ENCODE results near the gene TACC3.
A peak's percentile ranks its signal among the peaks of the same experiment; 100 is the strongest.
"Not testable (repeated sequence)": the region's sequence is repeated elsewhere in the genome, so short reads cannot be mapped to it uniquely, and the experiment has no call there.

The TACC3 gene

DNA sequence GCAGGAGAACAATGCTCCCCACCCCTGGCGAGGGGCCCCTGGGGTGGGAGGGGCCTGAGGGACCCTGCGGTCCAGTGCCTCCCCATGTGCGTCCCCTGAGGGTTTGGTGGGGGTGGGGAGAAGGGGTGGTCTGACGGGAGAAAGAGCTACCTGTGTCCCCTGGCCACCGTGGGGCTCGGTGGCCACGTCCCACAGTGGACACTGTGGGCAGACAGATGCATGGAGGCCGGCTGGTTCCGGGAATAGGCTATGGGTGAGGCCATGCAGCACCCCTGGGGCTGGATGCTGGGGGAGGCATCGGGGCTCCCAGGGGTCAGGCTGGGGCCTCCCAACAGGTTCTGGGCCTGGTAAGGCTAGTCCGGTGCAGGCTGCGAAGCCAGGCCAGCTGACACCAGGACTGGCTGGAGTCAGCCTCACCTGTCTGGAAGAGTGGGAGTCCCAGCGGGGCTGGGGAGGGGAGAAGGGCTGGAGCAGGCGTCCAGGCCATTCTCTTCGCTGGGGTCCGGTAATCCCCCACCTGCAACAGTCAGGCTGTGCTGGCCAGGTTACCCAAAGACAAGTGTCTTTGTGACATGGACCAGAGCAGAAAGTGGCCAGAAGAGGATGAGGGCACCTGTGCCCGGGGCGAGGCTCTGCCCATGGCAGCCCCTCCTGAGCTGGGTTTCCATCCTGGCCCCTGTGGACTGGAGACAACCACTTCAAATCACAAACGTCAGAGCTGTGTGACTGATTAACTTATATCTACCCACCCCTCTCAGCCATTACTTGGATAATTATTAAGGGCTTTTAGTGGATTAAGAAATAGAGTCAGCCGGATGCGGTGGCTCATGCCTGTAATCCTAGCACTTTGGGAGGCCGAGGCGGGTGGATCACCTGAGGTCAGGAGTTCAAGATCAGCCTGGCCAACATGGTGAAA lies 35.8 kb upstream of the TACC3 start:
- no peaks in the 10 kb centered on the region for H3K4me1 ChIP-seq (ENCODE audit: insufficient read depth, low read length)
- H2AFZ ChIP-seq (ENCODE audit: low read depth, low read length), result no peak overlapping the region
- H3K27me3 ChIP-seq (ENCODE audit: insufficient read depth, low read length), result peaks cover 16% of the 10 kb centered on the region
- H3K36me3 ChIP-seq (ENCODE audit: insufficient read depth, low read length), result peaks cover under 1% of the 10 kb centered on the region
- peaks cover 5% of the 10 kb centered on the region for H3K9me3 ChIP-seq (ENCODE audit: low read length)
- no peak overlapping the region for H3K4me3 ChIP-seq (ENCODE audit: low read length)

DNA sequence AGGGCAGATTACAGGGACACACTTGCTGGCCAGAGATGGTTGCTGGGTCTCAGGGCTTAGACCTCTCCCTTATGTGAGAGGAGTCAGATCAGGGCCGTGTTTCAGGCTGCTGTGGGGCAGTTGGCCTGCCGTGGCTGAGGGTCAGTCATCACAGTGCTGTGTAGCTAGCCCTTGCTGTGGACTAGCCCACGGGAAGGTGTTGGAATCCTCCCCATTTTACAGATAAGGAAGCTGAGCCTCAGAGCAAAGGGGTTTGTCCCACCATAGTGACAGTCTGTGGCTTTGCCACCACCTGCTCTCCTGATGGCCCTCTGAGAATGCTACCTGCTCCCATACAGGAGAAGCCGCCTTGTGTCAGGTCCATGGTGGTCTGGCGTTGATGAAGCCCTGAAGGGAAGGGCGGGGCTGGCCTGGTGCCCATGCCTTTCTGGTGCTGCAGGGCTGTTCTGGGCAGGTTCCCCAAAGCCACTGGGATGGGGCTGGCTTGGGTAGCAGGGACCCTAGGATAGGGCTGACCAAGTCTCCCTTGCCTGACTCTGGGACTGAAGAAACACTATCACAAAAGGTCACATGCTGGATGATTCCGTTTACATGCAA lies 34.8 kb upstream of the TACC3 start:
- Histone ChIP-seq H3K27me3 (ENCODE audit: insufficient read depth, low read length) (peaks cover 16% of the 10 kb centered on the region), H3K36me3 (ENCODE audit: insufficient read depth, low read length) (peaks cover 11% of the 10 kb centered on the region), H3K4me1 (ENCODE audit: insufficient read depth, low read length) (no peaks in the 10 kb centered on the region), H3K4me3 (ENCODE audit: low read length) (no peak overlapping the region), H3K9me3 (ENCODE audit: low read length) (peaks cover 5% of the 10 kb centered on the region), H2AFZ (ENCODE audit: low read depth, low read length) (no peak overlapping the region)

DNA sequence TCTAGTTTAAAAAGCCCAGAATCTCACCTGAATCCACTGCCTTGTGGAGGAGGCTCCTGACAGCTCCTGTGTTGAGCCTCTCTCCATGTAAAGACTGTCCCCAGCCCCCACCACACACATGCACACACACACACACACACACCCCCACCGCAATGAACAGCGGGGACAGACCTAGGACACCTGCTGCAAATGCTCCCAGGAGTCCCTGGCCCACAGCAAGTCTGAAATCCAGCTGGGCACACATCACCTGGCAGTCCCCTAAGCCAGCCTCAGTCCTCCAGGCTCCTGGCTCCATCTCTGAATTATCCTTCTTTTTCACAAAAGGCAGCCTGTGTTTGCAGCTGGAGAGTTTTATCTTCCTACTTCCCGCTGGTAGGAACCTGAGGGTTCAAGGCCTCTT lies 30.6 kb upstream of the TACC3 start:
- Histone ChIP-seq H2AFZ (ENCODE audit: low read depth, low read length) (no peak overlapping the region), H3K36me3 (ENCODE audit: insufficient read depth, low read length) (peaks cover 49% of the 10 kb centered on the region)

DNA sequence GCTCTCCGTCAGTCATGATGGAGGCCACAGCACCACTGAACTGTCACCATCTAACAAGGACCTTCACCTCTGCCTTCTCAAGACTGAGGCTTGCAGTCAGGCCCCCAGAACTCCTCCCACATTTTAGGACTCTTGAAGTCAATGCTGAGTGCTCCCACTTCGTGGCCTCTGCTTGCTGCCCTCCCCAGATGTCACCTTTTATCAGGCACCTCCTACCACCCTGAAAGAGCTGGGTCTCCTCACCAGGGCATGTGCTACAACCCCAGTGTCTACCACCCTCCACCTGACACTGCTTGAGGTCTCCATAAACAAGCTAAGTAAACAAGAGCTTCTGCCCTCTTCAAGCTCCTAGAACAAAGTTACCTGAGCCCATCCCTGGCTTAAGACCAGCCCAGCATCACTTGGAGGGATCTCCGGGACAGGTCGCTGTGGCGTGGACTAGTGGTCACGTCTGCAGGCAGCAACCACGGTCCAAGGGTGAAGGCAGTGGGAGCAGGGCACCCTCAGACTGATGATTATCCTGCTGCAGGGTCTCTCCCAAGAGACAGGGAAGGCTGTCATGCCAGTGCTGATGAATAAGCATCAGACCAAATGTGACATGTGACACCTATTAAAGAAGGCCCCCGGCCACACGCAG lies 29.5 kb upstream of the TACC3 start:
- Histone ChIP-seq H3K4me1 (ENCODE audit: insufficient read depth, low read length) (no peaks in the 10 kb centered on the region), H3K4me3 (ENCODE audit: low read length) (no peak overlapping the region), H3K36me3 (ENCODE audit: insufficient read depth, low read length) (peaks cover 55% of the 10 kb centered on the region)

More for the DNA sequence above, 30.6 kb upstream of the TACC3 start:
- Histone ChIP-seq H3K9me3 (ENCODE audit: low read length) (no peaks in the 10 kb centered on the region), H3K4me3 (ENCODE audit: low read length) (no peak overlapping the region), H3K27me3 (ENCODE audit: insufficient read depth, low read length) (no peaks in the 10 kb centered on the region), H3K4me1 (ENCODE audit: insufficient read depth, low read length) (no peaks in the 10 kb centered on the region)

DNA sequence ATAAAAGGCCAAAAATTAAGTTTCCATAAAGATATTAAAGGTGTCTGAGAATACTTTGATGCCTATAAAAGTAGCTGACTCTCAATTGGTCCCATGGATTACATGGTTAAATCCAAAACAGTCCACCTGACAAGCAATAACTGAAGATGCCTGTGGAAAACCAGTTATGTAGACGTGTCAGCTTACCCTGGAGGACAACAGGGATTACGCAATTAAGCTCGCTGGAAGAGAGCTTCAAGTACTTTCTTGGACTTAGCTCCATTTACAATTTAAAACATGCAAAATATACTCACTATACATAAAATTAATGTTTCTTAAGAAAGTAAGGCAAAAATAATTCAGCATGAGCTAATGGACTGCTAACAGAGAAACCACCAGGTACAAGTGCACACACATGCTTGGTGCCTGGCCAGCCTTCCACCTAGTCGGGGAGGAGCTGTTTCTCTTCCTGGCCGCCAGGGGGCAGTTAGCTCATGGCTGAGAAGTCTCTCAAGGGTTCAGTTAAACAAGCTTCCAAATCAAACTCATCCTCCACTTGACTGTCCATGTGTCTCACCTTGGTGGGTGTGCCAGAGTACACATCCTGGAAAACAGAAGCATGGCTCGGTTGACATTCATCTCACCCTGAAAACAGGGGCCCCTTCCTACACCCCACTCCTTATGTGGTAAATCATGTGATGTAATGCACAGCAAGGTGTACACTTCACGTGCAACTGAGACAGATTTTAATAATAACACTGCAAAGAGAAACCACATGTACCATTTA lies 28.0 kb upstream of the TACC3 start:
- Histone ChIP-seq H3K9me3 (ENCODE audit: low read length) (no peaks in the 10 kb centered on the region), H3K36me3 (ENCODE audit: insufficient read depth, low read length) (peaks cover 64% of the 10 kb centered on the region), H3K4me3 (ENCODE audit: low read length) (no peak overlapping the region), H2AFZ (ENCODE audit: low read depth, low read length) (no peak overlapping the region), H3K4me1 (ENCODE audit: insufficient read depth, low read length) (no peaks in the 10 kb centered on the region), H3K27me3 (ENCODE audit: insufficient read depth, low read length) (no peaks in the 10 kb centered on the region)

More for the DNA sequence above, 29.5 kb upstream of the TACC3 start:
- H3K27me3 ChIP-seq (ENCODE audit: insufficient read depth, low read length), result no peaks in the 10 kb centered on the region
- H3K9me3 ChIP-seq (ENCODE audit: low read length), result no peaks in the 10 kb centered on the region
- H2AFZ ChIP-seq (ENCODE audit: low read depth, low read length), result no peak overlapping the region

DNA sequence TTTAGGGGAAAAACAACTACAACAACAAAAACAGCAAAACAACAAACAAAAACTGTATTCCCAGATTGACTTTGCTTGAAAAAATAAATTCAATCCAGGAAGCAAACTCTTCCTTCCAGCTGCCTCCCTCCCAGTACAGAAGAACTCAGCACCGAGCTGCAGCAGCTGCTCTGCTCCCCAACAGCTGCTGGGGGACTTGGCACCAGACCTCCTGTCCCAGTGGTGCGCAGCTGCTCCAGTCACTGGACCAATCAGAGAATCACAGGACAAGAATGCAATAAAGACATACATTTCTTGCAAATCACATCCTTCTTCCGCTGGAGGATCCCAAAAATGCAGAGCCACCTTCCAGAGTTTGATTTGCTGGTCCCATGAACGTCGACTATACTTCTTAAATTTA lies 25.4 kb upstream of the TACC3 start:
- Histone ChIP-seq H2AFZ (ENCODE audit: low read depth, low read length) (no peak overlapping the region), H3K9me3 (ENCODE audit: low read length) (no peaks in the 10 kb centered on the region), H3K4me1 (ENCODE audit: insufficient read depth, low read length) (no peaks in the 10 kb centered on the region), H3K27me3 (ENCODE audit: insufficient read depth, low read length) (no peaks in the 10 kb centered on the region), H3K36me3 (ENCODE audit: insufficient read depth, low read length) (peaks cover 84% of the 10 kb centered on the region), H3K4me3 (ENCODE audit: low read length) (no peak overlapping the region)

DNA sequence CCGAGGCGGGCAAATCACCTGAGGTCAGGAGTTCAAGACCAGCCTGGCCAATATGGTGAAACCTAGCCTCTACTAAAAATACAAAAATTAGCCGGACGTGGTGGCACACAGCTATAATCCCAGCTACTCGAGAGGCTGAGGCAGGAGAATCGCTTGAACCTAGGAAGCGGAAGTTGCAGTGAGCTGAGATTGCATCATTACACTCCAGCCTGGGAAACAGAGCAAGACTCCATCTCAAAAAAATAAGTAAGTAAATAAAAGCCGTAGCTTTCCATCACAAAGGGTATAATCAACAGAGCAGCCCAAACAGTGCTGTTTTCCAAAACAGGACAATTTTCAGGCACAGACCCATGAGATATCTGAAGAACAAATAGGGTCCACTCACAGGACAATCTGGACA lies 19.6 kb upstream of the TACC3 start:
- peaks cover 85% of the 10 kb centered on the region for H3K36me3 ChIP-seq (ENCODE audit: insufficient read depth, low read length)
- not testable (repeated sequence) for H3K9me3 ChIP-seq (ENCODE audit: low read length); H3K27me3 ChIP-seq (ENCODE audit: insufficient read depth, low read length); H3K4me1 ChIP-seq (ENCODE audit: insufficient read depth, low read length); H2AFZ ChIP-seq (ENCODE audit: low read depth, low read length); H3K4me3 ChIP-seq (ENCODE audit: low read length)

DNA sequence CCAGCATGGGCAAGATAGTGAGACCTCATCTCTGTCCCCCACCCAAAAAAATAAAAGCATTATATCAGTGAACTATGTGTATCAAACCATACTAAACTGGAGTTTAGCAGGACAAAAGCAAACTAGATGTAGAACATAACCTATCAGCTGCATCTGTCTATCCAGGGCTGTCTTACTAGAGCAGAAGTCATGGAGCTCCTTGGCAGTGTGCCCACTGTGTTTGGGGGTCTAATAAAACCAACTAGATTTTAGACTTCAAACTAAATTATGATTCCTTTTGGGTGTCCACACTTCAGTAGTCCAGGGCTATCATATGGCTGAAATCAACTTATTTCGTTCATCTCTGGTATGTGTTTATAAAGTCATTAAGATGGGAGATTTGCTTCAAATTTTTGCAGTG lies 17.5 kb upstream of the TACC3 start:
- peaks cover 78% of the 10 kb centered on the region for H3K36me3 ChIP-seq (ENCODE audit: insufficient read depth, low read length)
- no peak overlapping the region for H2AFZ ChIP-seq (ENCODE audit: low read depth, low read length)
- H3K4me3 ChIP-seq (ENCODE audit: low read length), result no peak overlapping the region
- peaks cover 1% of the 10 kb centered on the region for H3K9me3 ChIP-seq (ENCODE audit: low read length)
- H3K4me1 ChIP-seq (ENCODE audit: insufficient read depth, low read length), result no peaks in the 10 kb centered on the region
- no peaks in the 10 kb centered on the region for H3K27me3 ChIP-seq (ENCODE audit: insufficient read depth, low read length)

DNA sequence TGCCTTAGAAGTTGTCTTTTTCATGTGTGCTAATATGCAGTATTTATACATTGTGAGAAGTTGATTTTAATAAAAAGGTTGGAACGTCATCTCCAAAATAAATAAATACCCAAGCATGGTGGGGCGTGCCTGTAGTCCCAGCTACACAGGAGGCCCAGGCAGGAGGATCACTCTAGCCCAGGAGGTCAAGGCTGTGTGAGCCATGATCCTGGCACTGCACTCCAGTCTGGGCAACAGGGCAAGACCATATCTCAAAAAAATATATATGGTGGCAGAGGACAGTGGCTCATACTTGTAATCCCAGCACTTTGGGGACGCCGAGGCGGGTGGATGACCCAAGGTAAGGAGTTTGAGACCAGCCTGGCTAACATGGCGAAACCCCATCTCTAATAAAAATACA lies 15.6 kb upstream of the TACC3 start:
- Histone ChIP-seq H3K9me3 (ENCODE audit: low read length) (peaks cover 1% of the 10 kb centered on the region), H3K4me3 (ENCODE audit: low read length) (no peak overlapping the region), H3K4me1 (ENCODE audit: insufficient read depth, low read length) (peaks cover 1% of the 10 kb centered on the region), H3K27me3 (ENCODE audit: insufficient read depth, low read length) (no peaks in the 10 kb centered on the region), H2AFZ (ENCODE audit: low read depth, low read length) (no peak overlapping the region), H3K36me3 (ENCODE audit: insufficient read depth, low read length) (peaks cover 68% of the 10 kb centered on the region)

DNA sequence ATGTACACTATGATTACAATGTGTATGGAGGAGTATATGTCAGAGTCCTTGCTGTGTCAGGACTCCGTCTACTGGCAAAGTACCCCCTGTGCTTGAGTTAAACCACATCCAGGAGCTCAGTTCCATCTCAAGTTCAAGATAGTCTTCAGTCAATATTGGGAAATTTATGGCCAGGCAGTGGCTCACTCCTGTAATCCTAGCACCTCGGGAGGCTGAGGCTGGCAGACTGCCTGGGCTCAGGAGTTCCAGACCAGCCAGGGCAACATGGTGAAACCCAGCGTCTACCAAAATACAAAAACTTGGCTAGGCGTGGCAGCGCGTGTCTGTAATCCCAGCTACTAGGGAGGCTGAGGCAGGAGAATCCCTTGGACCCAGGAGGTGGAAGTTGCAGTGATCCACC lies 15.0 kb upstream of the TACC3 start:
- H3K36me3 ChIP-seq (ENCODE audit: insufficient read depth, low read length), result peaks cover 62% of the 10 kb centered on the region
- H3K4me1 ChIP-seq (ENCODE audit: insufficient read depth, low read length), result peaks cover 7% of the 10 kb centered on the region
- H3K27me3 ChIP-seq (ENCODE audit: insufficient read depth, low read length), result no peaks in the 10 kb centered on the region
- no peak overlapping the region for H2AFZ ChIP-seq (ENCODE audit: low read depth, low read length)
- H3K4me3 ChIP-seq (ENCODE audit: low read length), result no peak overlapping the region
- H3K9me3 ChIP-seq (ENCODE audit: low read length), result peaks cover 1% of the 10 kb centered on the region

DNA sequence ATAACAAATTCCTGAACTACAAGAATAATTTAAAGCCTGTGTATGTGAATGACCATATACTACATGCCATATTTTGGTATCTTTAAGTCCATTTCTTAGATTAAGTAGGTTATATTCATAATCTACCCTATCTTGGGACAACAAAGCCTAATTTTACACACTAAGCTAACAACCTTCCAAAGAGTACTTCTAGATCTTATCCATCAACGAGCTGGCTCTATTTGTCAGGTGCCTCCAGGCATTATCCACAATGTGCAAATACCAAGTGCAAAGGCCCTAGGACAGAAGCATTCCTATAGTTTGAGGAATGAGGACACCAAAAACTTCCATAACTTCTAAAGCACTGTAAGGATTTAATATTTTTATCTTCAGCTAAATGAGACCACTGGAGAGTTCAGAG lies 12.7 kb upstream of the TACC3 start:
- Histone ChIP-seq H2AFZ (ENCODE audit: low read depth, low read length) (no peak overlapping the region), H3K4me3 (ENCODE audit: low read length) (no peak overlapping the region), H3K4me1 (ENCODE audit: insufficient read depth, low read length) (peaks cover 16% of the 10 kb centered on the region), H3K9me3 (ENCODE audit: low read length) (peaks cover 1% of the 10 kb centered on the region), H3K27me3 (ENCODE audit: insufficient read depth, low read length) (no peaks in the 10 kb centered on the region), H3K36me3 (ENCODE audit: insufficient read depth, low read length) (peaks cover 43% of the 10 kb centered on the region)

DNA sequence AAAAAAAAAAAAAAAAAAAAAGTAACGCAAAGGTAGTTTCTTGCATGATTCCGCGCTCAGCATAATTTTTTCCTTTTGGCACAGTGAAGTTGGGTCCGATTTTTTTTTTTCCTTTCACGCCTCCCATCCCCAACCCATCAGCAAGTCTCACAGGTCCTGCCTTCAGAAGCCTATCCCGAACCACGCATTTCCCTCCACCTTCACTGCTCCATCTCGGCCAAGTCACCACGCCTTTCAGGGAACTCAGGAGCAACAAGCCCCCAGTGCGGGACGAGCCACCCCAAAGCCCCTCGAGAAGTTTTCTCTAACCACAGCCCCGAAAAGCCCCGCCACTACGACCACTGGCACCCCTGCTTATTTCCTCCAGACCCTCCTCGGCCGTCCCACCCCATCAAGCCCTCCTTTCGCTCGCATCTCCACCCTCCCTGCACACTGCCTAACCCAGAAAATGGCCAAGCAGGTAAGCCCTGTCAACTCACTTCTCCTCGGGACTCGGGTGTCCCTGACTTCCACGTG lies 10.2 kb upstream of the TACC3 start:
- no peak overlapping the region for H2AFZ ChIP-seq (ENCODE audit: low read depth, low read length)

More for the DNA sequence above, 10.2 kb upstream of the TACC3 start:
- Histone ChIP-seq H3K4me3 (ENCODE audit: low read length) (peak overlapping the region; percentile 100), H3K4me1 (ENCODE audit: insufficient read depth, low read length) (peaks cover 38% of the 10 kb centered on the region), H3K27me3 (ENCODE audit: insufficient read depth, low read length) (no peaks in the 10 kb centered on the region), H3K36me3 (ENCODE audit: insufficient read depth, low read length) (peaks cover 20% of the 10 kb centered on the region), H3K9me3 (ENCODE audit: low read length) (peaks cover 1% of the 10 kb centered on the region)

Data from neuron (in vitro differentiated cells).